Sciatic nerve (tissue), 2 donors: Measurements from ENCODE around the gene ZW10. TPM values are rescaled to one million over a fixed set of nuclear protein-coding genes. Genes with fewer than 3 reads are reported as not detected.
"Not testable (repeated sequence)": the region's sequence is repeated elsewhere in the genome, so short reads cannot be mapped to it uniquely, and the experiment has no call there.

Experiments
- ATAC-seq: fragments of 200-7000 bp; cut with Tn5 transposase; one replicate; pipeline ENCODE4 v1.9.1; 2020; ENCODE audit warnings: mild to moderate bottlenecking, moderate library complexity
- DNase-seq: peaks from one replicate; pipeline ENCODE4 v3.0.0-alpha.2; 2020; ENCODE audit warnings: low spot score
- intact Hi-C: fragments of 100-400 bp; cut with DNase I; formaldehyde crosslinking; loops from one replicate; pipeline ENCODE4 v1.14.2; 2022
- total RNA-seq: library from RNA; stranded (reverse); fragmentation: NEBNext Ultra II Directional; extraction: Animal tissue kit (Norgen Biotek cat#: 25700); gene quantifications from one replicate; pipeline ENCODE4 v1.2.1, GENCODE V29; 2021
- donor health status: DM: no; HTN: no; CAD: no.
- donor health status: DM: no; HTN: no; CAD: no.

The ZW10 gene
- total RNA-seq, 1 donor from 2014 or later: 11.6 TPM

DNA sequence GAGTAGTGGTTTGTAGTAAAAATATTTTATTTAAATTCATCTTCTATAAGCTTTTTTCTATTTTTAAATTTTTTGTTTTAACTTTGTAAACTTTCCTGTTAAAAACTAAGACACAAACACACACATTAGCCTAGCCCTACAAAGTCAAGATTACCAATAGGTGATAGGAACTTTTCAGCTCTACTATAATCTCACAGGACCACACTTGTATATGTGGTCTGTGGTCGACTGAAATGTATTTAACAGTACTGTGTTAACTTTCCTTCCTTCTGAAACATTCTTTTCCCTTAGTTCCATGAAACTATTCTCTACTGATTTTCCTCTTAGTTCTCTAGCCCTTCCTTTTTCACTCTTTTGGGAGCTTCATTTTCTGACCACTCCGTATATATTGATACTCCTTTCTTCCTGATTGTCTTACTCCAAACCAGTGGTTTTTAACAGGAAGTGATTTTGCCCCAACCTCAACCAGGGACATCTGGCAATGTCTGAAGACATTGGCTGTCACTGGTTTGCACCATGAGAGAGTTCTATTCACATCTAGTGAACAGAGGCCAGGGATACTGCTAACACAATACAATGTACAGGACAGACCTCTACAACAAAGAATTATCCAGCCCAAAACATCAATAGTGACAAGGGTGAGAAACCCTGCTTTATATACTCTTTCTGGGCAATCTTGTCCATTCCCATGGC is 8.8 kb downstream of the ZW10 start:
- ATAC-seq (no peak), DNase-seq (no peak)
- intact Hi-C loops: no loop called here

DNA sequence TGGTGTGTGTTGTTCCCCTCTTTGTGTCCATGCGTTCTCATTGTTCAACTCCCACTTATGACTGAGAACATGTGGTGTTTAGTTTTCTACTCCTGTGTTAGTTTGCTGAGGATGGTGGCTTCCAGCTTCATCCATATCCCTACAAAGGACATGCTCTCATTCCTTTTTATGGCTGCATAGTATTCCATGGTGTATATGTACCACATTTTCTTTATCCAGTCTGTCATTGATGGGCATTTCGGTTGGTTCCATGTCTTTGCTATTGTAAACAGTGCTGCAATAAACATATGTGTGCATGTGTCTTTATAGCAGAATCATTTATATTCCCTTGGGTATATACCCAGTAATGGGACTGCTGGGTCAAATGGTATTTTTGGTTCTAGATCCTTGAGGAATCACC is 10.5 kb downstream of the ZW10 start:
- ATAC-seq, intact Hi-C loops, DNase-seq: not testable (repeated sequence)

DNA sequence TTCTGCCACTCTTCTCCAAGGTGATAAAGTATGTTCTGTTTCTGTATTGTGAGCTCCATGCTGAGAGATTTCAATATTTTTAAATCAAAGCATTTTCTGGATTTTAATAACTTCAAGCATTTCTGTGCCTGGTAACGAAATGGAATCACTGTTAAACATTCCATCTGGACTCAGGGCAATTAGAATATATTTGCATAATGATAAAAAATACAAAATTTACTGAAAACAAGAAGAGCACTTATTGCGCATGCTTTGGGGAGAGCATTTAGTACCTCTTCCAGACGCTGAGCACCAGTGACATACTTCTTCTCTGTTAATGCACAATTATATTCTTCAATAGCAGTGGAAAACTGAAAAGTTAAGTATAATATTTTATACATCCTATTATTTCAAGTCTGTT is 13.3 kb downstream of the ZW10 start:
- ATAC-seq (no peak), DNase-seq (no peak)
- intact Hi-C loops: no loop called here

DNA sequence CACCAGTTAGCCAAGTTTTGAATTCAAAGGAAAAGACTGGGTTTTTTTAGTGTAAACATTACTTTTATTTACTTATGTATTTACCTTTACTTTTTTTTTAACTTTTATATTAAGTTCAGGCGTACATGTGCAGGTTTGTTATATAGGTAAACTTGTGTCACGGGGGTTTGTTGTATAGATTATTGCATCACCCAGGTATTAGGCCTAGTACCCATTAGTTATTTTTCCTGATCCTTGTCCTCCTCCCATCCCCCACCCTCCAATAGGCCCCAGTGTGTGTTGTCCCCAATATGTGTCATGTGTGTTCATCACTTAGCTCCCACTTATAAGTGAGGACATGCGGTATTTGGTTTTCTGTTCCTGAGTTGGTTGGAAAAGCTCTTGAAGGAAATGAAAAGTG is 20.6 kb downstream of the ZW10 start:
- intact Hi-C loops: no loop called here
- ATAC-seq (no peak), DNase-seq (no peak)

DNA sequence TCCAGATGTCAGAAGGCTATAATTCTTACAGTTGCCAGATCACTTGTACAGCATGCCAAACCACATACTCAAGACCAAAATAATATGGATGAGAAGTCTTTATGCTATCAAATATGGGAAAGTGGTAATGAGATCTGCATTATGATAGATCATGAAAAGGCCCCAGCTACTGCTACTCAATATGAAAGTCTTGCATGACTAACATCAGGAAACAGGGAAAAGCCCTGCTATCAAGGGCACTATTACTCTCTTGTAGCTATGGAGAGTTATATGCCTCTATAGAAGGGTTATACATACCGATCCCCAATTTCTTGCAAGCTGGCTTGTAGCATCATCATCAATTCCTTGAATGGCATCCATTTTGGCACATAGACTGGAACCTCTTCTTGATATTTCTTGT is 37.2 kb downstream of the ZW10 start:
- intact Hi-C loops: no loop called here
- ATAC-seq: no peak
- no peak for DNase-seq

DNA sequence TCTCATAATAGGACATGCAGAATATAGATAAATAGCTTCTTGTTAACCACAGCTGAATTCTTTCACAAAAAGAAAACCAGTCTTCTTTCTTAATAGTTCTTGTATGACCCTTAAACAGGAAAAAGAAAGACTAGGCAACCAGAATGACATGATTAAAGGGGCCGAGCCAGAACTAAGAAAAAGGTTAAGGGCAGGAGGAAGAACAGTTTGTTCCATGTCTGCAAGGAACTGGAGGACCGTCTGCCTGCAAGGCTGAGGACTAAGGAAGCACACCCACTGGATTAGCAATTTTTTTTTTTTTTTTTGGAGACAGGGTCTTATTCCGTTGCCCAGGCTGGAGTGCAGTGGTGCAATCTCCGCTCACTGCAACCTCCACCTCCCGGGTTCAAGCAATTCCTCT is 41.4 kb downstream of the ZW10 start:
- no peak for ATAC-seq
- intact Hi-C loops: no loop called here
- DNase-seq: no peak

DNA sequence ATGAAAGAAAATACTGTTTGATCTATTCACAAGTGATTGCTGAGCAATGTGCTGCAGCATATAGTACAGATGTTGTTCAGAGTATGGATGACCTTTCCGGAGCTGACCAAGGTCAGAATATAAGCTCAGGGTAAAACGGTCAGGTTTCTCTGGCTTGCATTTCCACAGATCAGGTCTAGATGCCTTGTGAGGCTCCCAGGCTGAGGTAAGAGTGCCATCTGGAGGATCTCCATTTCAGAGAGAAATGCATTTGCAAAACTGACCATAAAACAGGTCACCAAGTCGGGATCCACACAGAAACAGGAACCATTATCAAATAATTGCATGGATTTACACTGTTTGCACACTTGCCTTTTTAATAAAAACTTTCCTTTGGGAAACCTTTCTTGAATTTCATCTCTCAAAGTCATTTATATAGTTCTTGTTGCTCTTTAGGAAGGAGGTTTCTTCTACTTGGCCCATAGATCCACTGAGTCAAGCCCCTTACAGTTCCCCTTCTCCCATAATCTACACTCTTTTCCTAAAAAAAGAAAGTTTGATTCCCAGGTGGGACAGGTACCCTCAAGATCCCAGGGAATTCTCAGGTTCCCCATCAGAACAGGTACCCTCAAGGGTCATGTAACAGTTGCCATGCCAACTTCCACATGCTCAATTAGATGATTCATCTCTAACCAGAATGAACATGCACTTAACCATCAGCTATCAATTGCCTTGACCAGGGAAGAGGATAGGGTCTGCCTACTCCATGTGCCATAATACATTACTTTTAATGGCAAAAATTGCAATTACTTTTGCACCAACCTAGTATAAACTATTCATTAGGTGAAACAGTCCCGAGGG is 42.4 kb downstream of the ZW10 start:
- intact Hi-C loops: no loop called here
- peak; percentile 80 for ATAC-seq

DNA sequence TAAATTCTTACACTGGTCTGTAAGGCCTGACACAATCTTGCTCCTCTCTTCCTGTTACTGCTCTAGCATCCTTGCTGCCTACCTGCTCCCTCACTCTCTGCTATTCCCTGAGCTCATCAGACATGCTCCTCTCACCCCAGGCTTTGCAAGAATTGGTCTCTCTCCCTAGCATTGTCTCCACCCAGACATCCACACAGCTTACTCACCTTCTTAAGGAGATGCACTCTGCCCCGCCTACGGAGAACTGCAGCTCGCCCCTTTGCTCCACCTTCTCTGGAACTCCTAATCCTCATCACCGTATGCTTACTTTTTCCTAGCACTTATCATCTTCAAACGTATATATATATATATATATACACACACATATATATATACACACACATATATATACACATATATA is 44.0 kb downstream of the ZW10 start:
- no peak for ATAC-seq
- no peak for DNase-seq
- intact Hi-C loops: loop anchor here (10.0 kb wide), 1 partner anchor 425 kb away; no protein-coding TSS in a partner anchor

More for the DNA sequence above, 42.4 kb downstream of the ZW10 start:
- no peak for DNase-seq

DNA sequence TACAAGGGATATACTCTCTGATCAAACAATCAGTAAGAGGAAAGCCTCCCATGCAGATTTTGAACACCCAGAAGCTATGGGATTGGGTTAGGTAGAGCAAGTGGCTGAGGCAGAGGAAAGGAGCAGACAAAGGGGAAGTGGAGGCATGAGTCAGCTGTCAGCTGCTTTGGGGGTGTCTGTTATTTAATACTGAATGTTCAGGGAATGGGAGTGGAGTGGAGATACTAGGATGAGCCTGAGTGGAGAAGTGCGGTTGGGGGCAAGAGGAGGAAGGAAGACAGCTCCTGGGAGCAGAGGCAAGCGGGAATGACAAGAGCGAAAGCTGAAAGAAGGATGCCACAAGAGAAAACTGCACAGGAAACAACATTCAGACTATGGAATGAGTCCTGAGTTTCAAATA is 44.7 kb downstream of the ZW10 start:
- no peak for DNase-seq
- ATAC-seq: no peak
- intact Hi-C loops: loop anchor here (10.0 kb wide), 1 partner anchor 424 kb away; no protein-coding TSS in a partner anchor

DNA sequence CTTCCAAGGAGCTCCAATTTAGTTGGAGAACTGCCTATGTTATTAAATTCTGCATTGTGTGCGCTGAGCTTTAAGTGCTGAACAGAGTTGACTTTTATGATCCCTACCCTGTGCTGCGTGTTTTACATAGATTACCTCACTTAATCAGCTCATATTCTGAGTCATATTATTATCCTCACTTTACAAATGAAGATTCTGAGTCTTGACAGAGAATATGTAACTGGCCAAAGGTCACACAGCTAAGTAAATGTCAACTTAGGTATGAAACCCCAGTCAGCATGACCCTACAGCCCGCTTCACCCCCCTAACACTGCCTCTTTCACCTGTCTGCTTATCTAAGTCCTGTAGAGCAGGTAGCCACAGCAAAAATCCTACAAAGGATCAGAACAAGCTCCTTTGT is 47.6 kb downstream of the ZW10 start:
- ATAC-seq (no peak), DNase-seq (no peak)
- intact Hi-C loops: loop anchor here (10.0 kb wide), 1 partner anchor 421 kb away; no protein-coding TSS in a partner anchor

DNA sequence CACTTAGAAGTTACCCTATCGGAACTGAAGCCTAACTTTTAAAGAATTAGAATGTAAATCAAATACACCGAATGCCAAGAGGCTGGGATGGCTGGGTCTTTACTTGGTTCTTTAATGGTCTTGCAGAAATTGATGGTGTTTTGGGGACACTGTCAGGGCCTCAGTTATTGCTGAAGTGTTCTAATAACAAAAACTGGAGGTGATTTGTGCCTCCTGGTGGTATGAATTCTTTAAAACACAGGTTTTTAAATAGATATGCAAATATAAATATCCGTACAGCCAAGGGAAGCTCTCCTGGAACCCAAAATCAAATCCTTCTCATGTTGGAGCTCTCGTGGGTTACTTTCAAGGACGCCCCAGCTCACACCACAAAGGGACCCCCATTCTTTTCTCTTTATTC is 48.1 kb downstream of the ZW10 start:
- ATAC-seq (no peak), DNase-seq (no peak)
- intact Hi-C loops: loop anchor here (10.0 kb wide), 1 partner anchor 421 kb away; no protein-coding TSS in a partner anchor

DNA sequence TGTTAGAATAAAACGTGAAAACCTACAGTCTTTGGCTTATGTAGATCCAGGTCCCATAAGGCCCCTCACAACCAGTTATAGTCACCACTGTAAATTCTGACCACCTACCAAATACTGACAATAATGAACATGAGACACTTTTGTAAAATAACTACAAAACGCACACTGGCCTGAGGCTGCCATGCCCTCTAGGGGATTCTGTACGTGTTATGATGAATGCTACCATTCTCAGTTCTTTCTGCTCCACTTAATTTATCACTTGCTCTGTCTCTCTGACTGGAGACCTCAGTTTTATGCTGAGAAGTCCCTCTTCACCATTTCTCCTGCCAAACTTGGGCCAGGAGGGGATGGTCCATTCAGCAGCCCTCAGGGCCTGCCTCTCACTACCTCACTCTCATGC is 48.7 kb downstream of the ZW10 start:
- ATAC-seq (no peak), DNase-seq (no peak)
- intact Hi-C loops: loop anchor here (5.0 to 10.0 kb wide), 2 partner anchors 137 to 420 kb away; no protein-coding TSS in a partner anchor

DNA sequence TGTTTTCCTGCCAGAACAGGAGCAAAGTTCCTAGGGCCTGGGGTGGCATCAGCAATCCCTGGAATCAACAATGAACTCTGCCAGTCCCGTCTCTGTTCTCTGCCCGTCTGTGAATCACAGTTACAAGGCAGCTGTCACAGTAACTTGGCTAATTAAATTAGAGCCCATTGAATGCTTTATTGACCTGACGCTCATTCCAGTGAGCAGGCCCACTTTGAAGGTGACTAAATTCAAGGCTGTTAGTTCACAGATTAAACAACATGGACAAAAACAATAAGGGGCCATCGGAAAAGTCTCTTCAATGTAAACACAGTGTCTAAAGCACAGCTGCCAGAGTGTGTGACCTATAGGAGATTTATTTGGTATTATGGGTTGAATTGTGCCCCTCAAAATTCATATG is 49.7 kb downstream of the ZW10 start:
- ATAC-seq (no peak), DNase-seq (no peak)
- intact Hi-C loops: loop anchor here (5.0 to 10.0 kb wide), 2 partner anchors 136 to 419 kb away; no protein-coding TSS in a partner anchor

DNA sequence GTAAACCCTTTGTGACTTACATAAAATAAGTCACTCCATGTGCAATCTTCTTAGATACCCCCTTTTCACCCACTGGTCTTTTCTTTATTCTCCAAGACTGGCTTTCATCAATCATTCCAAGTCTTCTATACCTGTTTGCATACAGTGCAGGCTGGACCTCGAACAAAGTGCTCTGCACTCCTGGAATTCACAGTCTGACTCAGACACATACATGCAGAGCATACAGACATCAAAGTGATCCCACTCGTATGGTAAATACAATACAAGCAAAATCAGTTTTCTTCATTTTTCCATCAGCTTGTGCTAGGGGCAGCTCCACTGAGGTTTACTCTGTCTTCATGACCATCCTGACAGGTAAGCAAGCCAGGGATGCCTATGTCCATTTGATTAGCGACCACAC is 50.6 kb downstream of the ZW10 start:
- DNase-seq (no peak), ATAC-seq (no peak)
- intact Hi-C loops: loop anchor here (5.0 to 10.0 kb wide), 2 partner anchors 136 to 418 kb away; no protein-coding TSS in a partner anchor

DNA sequence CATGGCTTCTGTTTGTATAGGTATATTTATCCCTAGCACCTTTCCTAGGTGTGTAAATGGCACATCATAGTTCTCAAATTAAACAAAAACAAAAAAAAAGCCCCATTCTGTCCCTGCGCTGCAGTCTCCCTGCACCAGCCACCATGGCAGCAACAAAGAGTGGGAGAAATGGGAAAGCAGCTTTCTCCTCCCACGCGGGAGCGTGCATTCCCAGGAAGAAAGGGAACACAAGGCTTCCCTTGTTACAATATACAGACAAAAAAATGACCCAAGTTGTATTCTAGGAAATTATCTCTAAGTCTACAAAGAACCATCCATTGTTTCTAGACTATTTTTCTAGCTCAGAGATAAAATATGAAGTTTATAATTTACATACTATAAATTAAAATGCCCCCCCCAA is 51.3 kb downstream of the ZW10 start:
- DNase-seq (peak; percentile 66), ATAC-seq (peak; percentile 58)
- intact Hi-C loops: loop anchor here (5.0 to 10.0 kb wide), 2 partner anchors 135 to 417 kb away; no protein-coding TSS in a partner anchor

DNA sequence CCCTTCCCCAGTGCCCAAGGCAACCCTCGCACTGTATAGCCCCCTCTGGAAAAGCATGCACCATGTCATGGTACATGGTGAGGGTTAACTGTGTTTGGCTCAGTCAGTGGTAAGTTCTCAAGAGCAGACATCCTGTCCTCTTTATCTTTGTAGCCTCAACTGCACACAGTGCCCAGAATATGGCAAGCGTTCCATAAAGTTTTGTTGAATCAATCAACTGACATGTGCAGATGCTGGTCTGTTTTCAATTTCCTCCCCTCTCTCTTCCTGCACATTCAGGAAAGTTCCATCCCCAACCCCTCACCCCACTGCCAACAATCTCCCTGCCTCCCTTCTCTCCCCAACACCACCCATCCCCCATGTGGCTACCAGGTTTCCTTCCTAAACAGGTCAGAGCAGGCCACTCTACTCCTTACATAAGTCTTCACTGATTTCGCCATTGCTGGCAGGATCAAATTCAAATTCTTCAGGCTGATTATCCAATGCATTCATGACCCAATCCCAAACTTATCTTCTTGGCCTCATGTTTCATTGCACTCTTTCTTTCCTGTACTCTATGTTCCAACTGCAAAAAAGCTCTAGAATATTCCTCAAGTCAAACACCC is 51.9 kb downstream of the ZW10 start:
- no peak for ATAC-seq
- intact Hi-C loops: loop anchor here (5.0 to 10.0 kb wide), 2 partner anchors 134 to 417 kb away; no protein-coding TSS in a partner anchor

DNA sequence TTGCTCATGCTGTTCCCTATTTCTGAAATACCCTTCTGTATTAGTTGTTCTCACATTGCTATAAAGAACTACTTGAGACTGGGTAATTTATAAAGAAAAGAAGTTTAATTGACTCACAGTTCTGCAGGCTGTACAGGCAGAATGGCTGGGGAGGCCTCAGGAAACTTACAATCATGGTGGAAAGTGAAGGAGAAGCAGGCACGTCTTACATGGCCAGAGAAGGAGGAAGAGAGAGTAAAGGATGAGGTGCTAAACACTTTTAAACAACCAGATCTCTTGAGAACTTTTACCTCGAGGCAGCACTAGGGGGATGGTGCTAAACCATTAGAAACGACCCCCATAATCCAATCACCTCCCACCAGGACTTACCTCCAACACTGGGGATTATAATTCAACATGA is 53.0 kb downstream of the ZW10 start:
- intact Hi-C loops: loop anchor here (5.0 to 10.0 kb wide), 2 partner anchors 133 to 416 kb away; no protein-coding TSS in a partner anchor
- DNase-seq, ATAC-seq: not testable (repeated sequence)

More for the DNA sequence above, 51.9 kb downstream of the ZW10 start:
- no peak for DNase-seq

DNA sequence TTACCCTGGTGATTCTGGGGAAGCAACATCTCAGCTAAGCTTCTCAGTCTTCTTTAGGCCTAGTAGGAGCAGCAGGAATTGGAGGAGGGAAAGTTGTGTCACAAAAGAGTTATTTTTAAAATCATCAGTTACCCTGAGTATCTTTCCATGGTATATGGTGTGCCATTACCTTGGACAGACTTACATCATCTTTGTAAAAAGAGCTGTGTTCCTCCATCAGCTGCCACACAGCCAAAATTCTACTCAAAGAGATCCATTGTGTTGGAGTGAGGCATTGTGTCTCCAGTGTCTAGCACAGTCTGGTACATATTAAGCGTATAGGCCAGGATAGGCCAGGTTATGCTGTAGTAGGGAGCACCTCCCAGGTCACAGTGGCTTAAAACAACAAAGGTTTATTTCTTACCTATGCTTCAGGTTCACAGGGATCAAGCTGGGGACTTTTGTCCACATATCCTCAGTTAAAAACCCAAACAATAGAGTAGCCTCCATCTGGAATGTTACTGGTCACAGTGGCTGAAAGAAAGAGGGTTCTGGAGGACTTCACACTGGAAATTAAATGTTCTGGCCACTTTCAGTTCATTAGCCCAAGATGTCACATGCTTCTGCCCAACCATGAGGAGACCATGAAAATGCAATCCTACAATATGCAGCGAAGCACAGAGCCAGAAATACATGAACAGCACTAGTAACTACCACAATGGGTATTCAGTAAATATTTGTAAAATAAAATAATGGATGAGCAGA is 57.4 kb downstream of the ZW10 start:
- intact Hi-C loops: no loop called here
- no peak for ATAC-seq
- DNase-seq: no peak

DNA sequence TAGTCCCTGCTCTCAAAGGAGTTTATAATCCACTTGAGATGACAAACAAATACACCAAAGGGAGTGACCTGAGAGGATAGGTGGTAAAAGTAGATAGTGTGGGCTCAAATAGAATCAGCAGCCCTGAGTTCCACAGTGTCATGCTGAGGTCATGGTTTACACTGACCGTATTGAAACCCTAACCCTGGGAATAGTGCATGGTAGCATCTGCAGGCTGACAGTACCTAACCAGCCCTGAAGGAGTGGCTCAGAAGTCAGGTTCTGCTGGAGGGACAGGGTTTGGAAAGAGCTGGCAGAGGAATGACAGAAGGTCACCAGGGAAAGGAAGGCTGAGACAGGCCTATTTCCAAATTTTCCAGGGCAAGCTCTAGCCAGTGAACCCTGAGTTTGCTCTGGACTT is 58.2 kb downstream of the ZW10 start:
- intact Hi-C loops: no loop called here
- ATAC-seq: no peak
- no peak for DNase-seq
